ENCODE data around the gene TBX18.

Gene TBX18

GRCh38 chr6:84772428-84773132 is 8.2 kb upstream of the TBX18 start:
- DNase-seq (ENCODE audit: low spot score) = no peak

- no peak for DNase-seq (ENCODE audit: low spot score)
These were observed 7.5 kb upstream of the TBX18 start for GRCh38 chr6:84771756-84772356.

DNA sequence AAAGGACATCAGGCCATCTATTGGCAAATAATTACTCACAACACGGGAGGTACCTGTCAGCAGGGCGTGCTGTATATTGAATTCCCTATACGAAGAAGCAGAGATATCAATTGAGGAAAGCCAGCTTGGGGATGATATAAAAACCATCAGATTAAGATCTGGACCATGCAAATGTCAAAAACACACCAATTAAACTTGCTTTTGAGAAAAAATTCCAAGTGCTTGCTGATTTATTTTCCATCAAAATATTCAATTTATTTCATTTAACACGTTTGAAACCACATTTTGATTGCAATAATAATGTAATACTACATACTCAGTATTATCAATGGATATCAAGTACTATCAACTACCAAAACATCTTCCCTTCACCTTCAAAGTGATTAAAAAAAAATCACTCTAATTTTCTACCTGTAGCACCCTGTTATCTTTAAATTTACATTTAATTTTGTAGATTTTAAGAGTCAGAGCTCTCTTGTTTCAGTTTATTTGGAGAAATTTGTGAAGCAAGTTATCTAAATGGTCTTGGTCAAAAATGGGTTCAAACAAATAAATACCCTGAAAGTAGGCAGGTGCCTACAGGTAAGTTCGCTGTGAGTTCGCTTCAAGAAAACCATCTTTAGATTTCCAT is 6.8 kb upstream of the TBX18 start:
- DNase-seq (ENCODE audit: low spot score) = no peak

DNA sequence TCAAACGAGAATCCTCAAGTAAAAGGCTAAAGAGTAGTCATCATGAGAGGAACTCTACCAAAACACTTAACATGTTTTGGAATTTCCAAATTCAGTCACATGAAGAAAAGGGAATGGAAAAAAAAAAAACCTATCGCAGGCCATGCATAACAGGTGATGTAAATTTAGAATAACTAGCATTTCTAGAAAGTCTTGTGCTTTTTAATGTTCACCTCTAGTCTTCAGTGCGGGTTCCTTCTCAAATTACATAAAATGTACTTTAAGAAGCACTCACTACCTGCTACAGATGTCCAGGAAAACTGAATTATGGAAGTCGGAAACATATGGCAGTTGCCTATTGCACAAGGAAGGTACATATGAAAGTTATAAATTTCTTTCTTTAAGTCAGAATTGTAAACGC is 6.1 kb upstream of the TBX18 start:
- DNase-seq (ENCODE audit: low spot score) = no peak

DNA sequence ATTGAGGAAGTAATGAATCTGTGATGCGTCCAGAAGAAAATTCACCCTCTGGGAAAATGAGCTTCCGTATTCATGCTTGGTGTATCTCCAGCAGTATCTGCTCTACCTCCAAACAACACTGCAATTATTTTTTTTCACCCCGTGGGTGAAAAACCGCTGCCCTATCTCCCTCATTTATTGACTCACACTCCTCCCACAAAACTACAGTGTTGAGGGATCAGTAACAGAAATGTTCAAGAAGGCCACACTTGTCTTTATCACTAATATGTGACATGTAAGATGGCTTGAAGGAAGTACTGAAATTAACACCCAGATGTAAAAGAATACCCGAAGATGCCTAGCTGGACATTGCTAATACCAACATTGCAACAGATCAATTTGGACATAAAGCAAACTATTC is 4.9 kb upstream of the TBX18 start:
- DNase-seq (ENCODE audit: low spot score) = no peak

GRCh38 chr6:84768442-84769174 is 4.2 kb upstream of the TBX18 start:
- peak; percentile 53 for DNase-seq (ENCODE audit: low spot score)

- DNase-seq (ENCODE audit: low spot score) = no peak
These were observed 3.3 kb upstream of the TBX18 start for GRCh38 chr6:84767526-84768201.

- no peak for DNase-seq (ENCODE audit: low spot score)
These were observed 2.6 kb upstream of the TBX18 start for GRCh38 chr6:84766799-84767525.

DNA sequence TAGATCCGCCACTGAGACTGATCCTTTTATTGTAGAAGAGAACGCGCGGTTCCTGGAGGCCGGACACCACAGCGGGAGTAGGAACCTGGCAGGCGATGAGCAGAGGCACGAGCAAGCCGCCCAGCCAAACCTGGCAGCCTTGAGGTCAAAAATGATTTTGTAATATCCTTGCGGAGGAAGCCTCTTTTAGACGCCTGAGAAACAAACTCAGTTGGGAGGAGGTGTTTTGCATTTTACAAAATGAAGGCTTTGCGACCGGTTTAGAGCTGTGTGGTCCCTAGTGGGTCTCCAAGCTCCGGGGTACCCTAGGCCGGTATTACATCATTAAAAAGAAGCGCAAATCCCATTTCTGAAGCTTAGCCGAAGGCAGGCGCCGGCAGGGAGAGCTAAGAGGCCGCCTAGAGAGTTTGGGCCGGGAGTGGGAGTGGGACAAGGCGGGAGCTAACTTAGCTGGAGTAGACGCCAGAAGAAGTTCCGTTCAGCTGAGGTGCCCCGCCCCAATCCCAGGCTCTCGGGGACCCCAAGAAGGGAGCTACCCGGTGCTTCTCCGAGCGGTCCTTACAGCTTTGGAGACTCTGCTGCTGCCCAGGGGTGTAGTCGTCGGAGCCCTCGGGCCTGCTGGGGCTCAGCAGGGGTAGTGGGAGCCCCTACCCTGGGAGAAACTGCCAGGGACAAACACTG is 1.9 kb upstream of the TBX18 start:
- no peak for DNase-seq (ENCODE audit: low spot score)

- DNase-seq (ENCODE audit: low spot score) = no peak
These were observed 489 bp downstream of the TBX18 start for GRCh38 chr6:84763886-84764331.

GRCh38 chr6:84763003-84763885 is 1.2 kb downstream of the TBX18 start:
- peak; percentile 72 for DNase-seq (ENCODE audit: low spot score)

GRCh38 chr6:84762220-84763002 is 2.0 kb downstream of the TBX18 start:
- DNase-seq (ENCODE audit: low spot score) = peak; percentile 61

DNA sequence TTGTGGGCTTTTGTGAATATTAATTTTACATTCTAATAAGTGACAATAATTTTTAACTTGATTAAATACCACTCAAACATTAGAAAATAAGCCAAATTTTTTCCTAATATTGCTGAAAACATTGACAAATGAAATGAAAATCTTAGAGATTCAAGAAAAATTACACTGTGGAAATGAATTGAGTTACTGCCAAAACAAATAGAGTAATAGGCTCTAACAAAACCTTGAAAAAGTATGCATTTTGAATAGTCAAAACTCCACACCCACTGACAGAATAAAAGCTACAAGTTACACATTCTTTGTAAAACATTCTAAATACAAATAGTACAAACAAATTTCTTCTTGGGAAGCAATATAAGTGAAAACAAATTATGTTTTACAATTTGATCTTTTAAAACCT is 5.9 kb downstream of the TBX18 start:
- no peak for DNase-seq (ENCODE audit: low spot score)

DNA sequence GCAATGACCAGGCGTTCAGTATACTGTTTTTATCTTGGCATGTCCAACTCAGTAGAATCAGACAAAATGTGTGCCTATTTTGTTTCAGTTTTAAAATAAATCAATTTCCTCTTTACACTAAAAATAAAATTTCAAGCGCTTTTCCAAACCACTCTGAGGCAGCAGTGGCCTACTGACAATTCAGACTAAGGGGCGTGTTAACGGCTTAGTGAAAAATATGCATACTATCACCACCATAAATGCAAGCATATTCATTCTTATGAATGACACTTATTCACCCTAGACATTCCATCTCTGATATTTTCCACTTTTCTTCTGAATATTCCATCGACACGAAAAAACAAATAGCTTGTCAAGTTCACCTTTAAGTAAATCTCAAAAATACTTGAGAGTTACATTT is 7.5 kb downstream of the TBX18 start:
- no peak for DNase-seq (ENCODE audit: low spot score)

- DNase-seq (ENCODE audit: low spot score) = no peak
These were observed 7.9 kb downstream of the TBX18 start for GRCh38 chr6:84756466-84756865.

GRCh38 chr6:84753173-84753572 is 11.2 kb downstream of the TBX18 start:
- no peak for DNase-seq (ENCODE audit: low spot score)

GRCh38 chr6:84752118-84752850 is 12.1 kb downstream of the TBX18 start:
- DNase-seq (ENCODE audit: low spot score) = no peak

DNA sequence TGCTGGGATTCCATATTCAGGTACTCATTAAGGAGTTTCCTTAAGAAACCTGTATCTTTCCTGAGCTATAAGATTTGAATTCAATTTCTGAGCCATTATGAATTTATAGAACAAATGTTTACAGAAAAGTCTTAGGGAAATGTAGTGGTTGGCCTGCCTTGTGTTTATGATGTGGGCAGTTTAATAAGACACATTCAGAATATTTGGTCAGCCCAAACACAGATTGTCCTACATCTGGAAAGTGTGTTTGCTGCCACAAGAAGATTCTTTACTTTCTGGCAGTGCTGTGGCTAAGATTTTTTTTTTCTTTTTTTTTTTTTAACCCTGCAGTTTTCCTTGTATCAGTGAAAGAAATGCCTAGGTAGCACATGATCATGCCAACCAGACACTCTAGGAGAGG is 15.2 kb downstream of the TBX18 start:
- DNase-seq (ENCODE audit: low spot score) = no peak

All from AG20443 (cell line).